Measurements from ENCODE around the gene BRF1. TPM values are rescaled to one million over a fixed set of nuclear protein-coding genes. Genes with fewer than 3 reads are reported as not detected.

Gene BRF1
- total RNA-seq, 1 experiment from 2014 or later, result 12.6 TPM

Other genes starting within 250 kb of the BRF1 start
- 0.10 TPM in 1 of 2 replicates, not detected in the other for gene GPR132, start 235.6 kb downstream of the BRF1 start, total RNA-seq (2014; rRNA removed; shearing (Covaris generic))
- 0.48 TPM in 1 of 2 replicates, not detected in the other for gene JAG2, start 132.2 kb downstream of the BRF1 start, total RNA-seq (2014; rRNA removed; shearing (Covaris generic))
- 18.0 and 19.8 TPM in 2 replicates for gene NUDT14, start 119.7 kb downstream of the BRF1 start, total RNA-seq (2014; rRNA removed; shearing (Covaris generic))
- gene BTBD6, start 52.5 kb downstream of the BRF1 start, total RNA-seq (2014; rRNA removed; shearing (Covaris generic)), result 16.8 and 19.4 TPM in 2 replicates
- 12.6 and 14.4 TPM in 2 replicates for gene PACS2, start 13.7 kb upstream of the BRF1 start, total RNA-seq (2014; rRNA removed; shearing (Covaris generic))
- 0.04 TPM in 1 of 2 replicates, not detected in the other for gene TEX22, start 97.5 kb upstream of the BRF1 start, total RNA-seq (2014; rRNA removed; shearing (Covaris generic))
- gene MTA1, start 118.8 kb upstream of the BRF1 start, total RNA-seq (2014; rRNA removed; shearing (Covaris generic)), result 17.2 and 24.0 TPM in 2 replicates
- gene CRIP2, start 173.8 kb upstream of the BRF1 start, total RNA-seq (2014; rRNA removed; shearing (Covaris generic)), result 16.2 and 26.9 TPM in 2 replicates
- gene CRIP1, start 185.9 kb upstream of the BRF1 start, total RNA-seq (2014; rRNA removed; shearing (Covaris generic)), result not detected in 2 replicates
- 15.4 and 17.3 TPM in 2 replicates for gene TEDC1, start 190.2 kb upstream of the BRF1 start, total RNA-seq (2014; rRNA removed; shearing (Covaris generic))
- 1.6 and 2.5 TPM in 2 replicates for gene TMEM121, start 225.6 kb upstream of the BRF1 start, total RNA-seq (2014; rRNA removed; shearing (Covaris generic))